HEK293T (cell line): Measurements from ENCODE around the gene DENND2A.

Experiments used
- ARNT ChIP-seq: fragments of 450-650 bp; IDR thresholded peaks from 2 replicates; pipeline ENCODE4 v1.6.1; 2017; ENCODE audit warnings: mild to moderate bottlenecking
- NFRKB ChIP-seq: fragments of 450-650 bp; IDR thresholded peaks from 2 replicates; pipeline ENCODE4 v1.6.1; 2016; ENCODE audit warnings: mild to moderate bottlenecking, moderate library complexity

GRCh38 chr7:140484951-140485499 is 155.6 kb downstream of the DENND2A start:
- TF ChIP-seq NFRKB = no peak
- no peak for TF ChIP-seq ARNT
